KMS-11 (cell line): ENCODE measurements around the gene CCM2L.

ENCODE experiments used
- H2AFZ ChIP-seq: fragments of 200-600 bp; sonication (generic); 2 replicates; pipeline ENCODE4 v1.6.1; 2016; ENCODE audit warnings: antibody characterized with exemption, mixed run types, low read depth
- H3K27ac ChIP-seq: fragments of 200-600 bp; sonication (generic); 2 replicates; pipeline ENCODE4 v1.6.1; 2016; ENCODE audit warnings: mild to moderate bottlenecking, mixed run types
- H3K27me3 ChIP-seq: fragments of 200-600 bp; sonication (generic); 2 replicates; pipeline ENCODE4 v1.6.1; 2017; ENCODE audit warnings: mild to moderate bottlenecking, low read depth, mixed run types, moderate library complexity; ENCODE audit not compliant: insufficient read depth
- H3K36me3 ChIP-seq: fragments of 200-600 bp; sonication (generic); 2 replicates; pipeline ENCODE4 v1.6.1; 2017; ENCODE audit warnings: mild to moderate bottlenecking, mixed run types; ENCODE audit not compliant: insufficient read depth
- H3K4me1 ChIP-seq: fragments of 200-600 bp; sonication (generic); 2 replicates; pipeline ENCODE4 v1.6.1; 2016; ENCODE audit warnings: mild to moderate bottlenecking, low read depth, mixed run types; ENCODE audit not compliant: poor library complexity, severe bottlenecking
- H3K4me2 ChIP-seq: fragments of 200-600 bp; sonication (generic); 2 replicates; pipeline ENCODE4 v1.7.0; 2016; ENCODE audit warnings: mild to moderate bottlenecking, mixed run types
- H3K4me3 ChIP-seq: fragments of 200-600 bp; sonication (generic); IDR thresholded peaks from 2 replicates; pipeline ENCODE4 v1.6.1; 2017; ENCODE audit warnings: low read depth, low read length, mixed read lengths; ENCODE audit not compliant: insufficient read depth
- H3K79me2 ChIP-seq: fragments of 200-600 bp; sonication (generic); 2 replicates; pipeline ENCODE4 v1.6.1; 2016; ENCODE audit warnings: low read depth, mixed run types; ENCODE audit not compliant: insufficient read depth
- H3K9ac ChIP-seq: fragments of 200-600 bp; sonication (generic); 2 replicates; pipeline ENCODE4 v1.6.1; 2016; ENCODE audit warnings: mild to moderate bottlenecking, mixed run types
- H4K20me1 ChIP-seq: fragments of 200-600 bp; sonication (generic); 2 replicates; pipeline ENCODE4 v1.6.1; 2016; ENCODE audit warnings: mild to moderate bottlenecking, mixed run types; ENCODE audit not compliant: insufficient read depth
- CTCF ChIP-seq: fragments of 200-600 bp; sonication (generic); conservative IDR thresholded peaks from 2 replicates; pipeline ENCODE4 v1.6.1; 2017; ENCODE audit warnings: low read depth, mild to moderate bottlenecking, antibody characterized with exemption, low read length, moderate library complexity, mixed read lengths

Gene CCM2L

DNA sequence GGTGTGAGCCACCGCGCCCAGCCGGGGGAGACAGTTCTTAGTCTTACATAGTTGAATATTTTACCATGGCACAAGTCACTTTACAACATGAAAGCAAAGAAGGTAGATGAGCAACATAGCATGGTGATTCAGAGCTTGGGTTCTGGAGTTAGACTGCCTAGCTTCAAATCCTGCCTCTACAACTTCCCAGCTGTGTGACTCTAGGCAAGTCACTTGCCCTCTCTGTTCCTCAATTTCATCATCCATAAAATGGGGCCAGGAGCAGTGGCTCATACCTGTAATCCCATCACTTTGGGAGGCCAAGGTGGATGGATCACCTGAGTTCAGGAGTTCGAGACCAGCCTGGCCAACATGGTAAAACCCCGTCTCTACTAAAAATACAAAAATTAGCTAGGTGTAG is 68.1 kb downstream of the CCM2L start:
- Histone ChIP-seq H3K27me3 (no peaks in the 10 kb centered on the region), H3K4me2 (no peak overlapping the region), H3K27ac (no peak overlapping the region), H3K4me3 (no peak overlapping the region), H4K20me1 (no peaks in the 10 kb centered on the region), H3K4me1 (peaks cover 11% of the 10 kb centered on the region), H3K36me3 (no peaks in the 10 kb centered on the region), H2AFZ (no peak overlapping the region), H3K79me2 (no peaks in the 10 kb centered on the region), H3K9ac (no peak overlapping the region)
- TF ChIP-seq CTCF = no peak

GRCh38 chr20:32078791-32079190 is 68.6 kb downstream of the CCM2L start:
- H3K9ac ChIP-seq = no peak overlapping the region
- no peak overlapping the region for H3K27ac ChIP-seq
- no peaks in the 10 kb centered on the region for H3K79me2 ChIP-seq
- no peaks in the 10 kb centered on the region for H4K20me1 ChIP-seq
- H3K27me3 ChIP-seq = no peaks in the 10 kb centered on the region
- H3K4me2 ChIP-seq = no peak overlapping the region
- no peaks in the 10 kb centered on the region for H3K36me3 ChIP-seq
- H3K4me1 ChIP-seq = peaks cover 11% of the 10 kb centered on the region
- no peak for TF ChIP-seq CTCF
- no peak overlapping the region for H2AFZ ChIP-seq
- no peak overlapping the region for H3K4me3 ChIP-seq

DNA sequence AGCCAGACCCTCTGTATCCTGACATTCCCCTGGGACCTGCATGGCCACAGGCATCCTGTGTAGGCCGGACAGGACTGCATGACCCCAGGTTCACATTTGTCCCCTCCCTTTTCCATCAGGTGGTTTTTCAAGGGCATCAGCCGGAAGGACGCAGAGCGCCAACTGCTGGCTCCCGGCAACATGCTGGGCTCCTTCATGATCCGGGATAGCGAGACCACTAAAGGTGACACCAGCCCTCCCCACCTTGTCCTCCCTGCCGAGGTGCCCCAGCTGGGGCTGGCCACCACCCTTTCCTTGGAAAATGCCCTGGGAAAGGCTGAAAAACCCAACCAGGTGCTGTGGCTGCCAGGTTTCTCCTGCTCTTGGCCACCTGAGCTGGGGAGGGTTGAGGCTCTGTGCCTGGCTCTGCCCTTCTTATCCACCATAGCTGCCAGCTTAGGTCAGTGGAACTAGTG is 69.4 kb downstream of the CCM2L start:
- H3K27ac ChIP-seq = no peak overlapping the region
- no peak overlapping the region for H3K4me3 ChIP-seq
- no peak overlapping the region for H3K4me2 ChIP-seq
- H3K36me3 ChIP-seq = no peaks in the 10 kb centered on the region
- H3K27me3 ChIP-seq = no peaks in the 10 kb centered on the region
- H4K20me1 ChIP-seq = no peaks in the 10 kb centered on the region
- no peak overlapping the region for H2AFZ ChIP-seq
- H3K4me1 ChIP-seq = peaks cover 11% of the 10 kb centered on the region
- H3K79me2 ChIP-seq = no peaks in the 10 kb centered on the region
- no peak overlapping the region for H3K9ac ChIP-seq
- TF ChIP-seq CTCF = no peak

DNA sequence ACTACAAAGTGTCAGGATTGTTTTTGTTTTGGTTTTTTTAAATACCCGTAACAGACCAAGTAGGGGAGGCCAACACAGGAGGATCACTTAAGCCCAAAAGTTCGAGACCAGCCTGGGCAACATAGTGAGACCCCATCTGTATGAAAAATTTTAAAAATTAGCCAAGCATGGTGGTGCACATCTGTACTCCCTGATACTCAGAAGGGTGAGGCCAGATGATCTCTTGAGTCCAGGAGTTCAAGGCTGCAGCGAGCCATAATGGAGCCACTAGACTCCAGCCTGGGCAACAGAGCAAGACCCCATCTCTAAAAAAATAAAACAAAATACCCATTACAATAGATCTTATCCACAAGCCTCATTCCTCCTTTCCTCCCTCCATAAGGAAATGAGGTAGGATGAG is 70.5 kb downstream of the CCM2L start:
- no peak overlapping the region for H2AFZ ChIP-seq
- no peak overlapping the region for H3K4me2 ChIP-seq
- H3K79me2 ChIP-seq = no peaks in the 10 kb centered on the region
- no peak overlapping the region for H3K9ac ChIP-seq
- H3K27ac ChIP-seq = no peak overlapping the region
- H3K27me3 ChIP-seq = no peaks in the 10 kb centered on the region
- no peaks in the 10 kb centered on the region for H4K20me1 ChIP-seq
- peaks cover 11% of the 10 kb centered on the region for H3K4me1 ChIP-seq
- H3K4me3 ChIP-seq = no peak overlapping the region
- no peak for TF ChIP-seq CTCF
- H3K36me3 ChIP-seq = no peaks in the 10 kb centered on the region
